CD4-positive, alpha-beta T cell treated with Interleukin-15 for 4 hours (primary cell): ENCODE data around the gene PDE5A.
"Not testable (repeated sequence)": the region's sequence is repeated elsewhere in the genome, so short reads cannot be mapped to it uniquely, and the experiment has no call there.

Experiments
- DNase-seq: peaks from one replicate; pipeline ENCODE4 v3.0.0-alpha.2; 2020; ENCODE audit warnings: low spot score

The PDE5A gene

GRCh38 chr4:119470737-119471063 lies 157.9 kb downstream of the PDE5A start:
- DNase-seq: not testable (repeated sequence)

GRCh38 chr4:119470021-119470736 lies 158.4 kb downstream of the PDE5A start:
- DNase-seq: not testable (repeated sequence)

GRCh38 chr4:119469039-119469438 lies 159.6 kb downstream of the PDE5A start:
- DNase-seq: not testable (repeated sequence)

GRCh38 chr4:119462733-119463132 lies 165.9 kb downstream of the PDE5A start:
- DNase-seq: peak; percentile 35

GRCh38 chr4:119455734-119456133 lies 172.9 kb downstream of the PDE5A start:
- DNase-seq: not testable (repeated sequence)

GRCh38 chr4:119454491-119455270 lies 173.9 kb downstream of the PDE5A start:
- DNase-seq: peak; percentile 98

- DNase-seq: not testable (repeated sequence)
Measured at GRCh38 chr4:119454151-119454490, 174.5 kb downstream of the PDE5A start.

- DNase-seq: not testable (repeated sequence)
Measured at GRCh38 chr4:119453286-119453685, 175.3 kb downstream of the PDE5A start.

- not testable (repeated sequence) for DNase-seq
Measured at GRCh38 chr4:119449851-119450250, 178.8 kb downstream of the PDE5A start.
